ENCODE results near the gene DCAF4L1.

DCAF4L1 gene

GRCh38 chr4:41967392-41967791 lies 14.2 kb upstream of the DCAF4L1 start:
- TF ChIP-seq CTCF (IDR thresholded peaks at IDR 0.05; ENCODE audit: low read depth, low read length), result no peak
- no peak for DNase-seq (ENCODE audit: extremely low read depth, low read depth)

- DNase-seq (ENCODE audit: extremely low read depth, low read depth), result no peak
- TF ChIP-seq CTCF (IDR thresholded peaks at IDR 0.05; ENCODE audit: low read depth, low read length), result no peak
Measured at GRCh38 chr4:41969671-41970070, 11.9 kb upstream of the DCAF4L1 start.

GRCh38 chr4:41975341-41975740 lies 6.2 kb upstream of the DCAF4L1 start:
- DNase-seq (ENCODE audit: extremely low read depth, low read depth), result no peak
- no peak for TF ChIP-seq CTCF (IDR thresholded peaks at IDR 0.05; ENCODE audit: low read depth, low read length)

- no peak for DNase-seq (ENCODE audit: extremely low read depth, low read depth)
- TF ChIP-seq CTCF (IDR thresholded peaks at IDR 0.05; ENCODE audit: low read depth, low read length), result no peak
Measured at GRCh38 chr4:41976775-41977516, 4.6 kb upstream of the DCAF4L1 start.

GRCh38 chr4:41977709-41978108 lies 3.8 kb upstream of the DCAF4L1 start:
- no peak for TF ChIP-seq CTCF (IDR thresholded peaks at IDR 0.05; ENCODE audit: low read depth, low read length)
- DNase-seq (ENCODE audit: extremely low read depth, low read depth), result no peak

- no peak for DNase-seq (ENCODE audit: extremely low read depth, low read depth)
- TF ChIP-seq CTCF (IDR thresholded peaks at IDR 0.05; ENCODE audit: low read depth, low read length), result no peak
Measured at GRCh38 chr4:41982716-41983115, 1.2 kb downstream of the DCAF4L1 start.

- DNase-seq (ENCODE audit: extremely low read depth, low read depth), result no peak
- no peak for TF ChIP-seq CTCF (IDR thresholded peaks at IDR 0.05; ENCODE audit: low read depth, low read length)
Measured at GRCh38 chr4:41985151-41985550, 3.6 kb downstream of the DCAF4L1 start.
